K562 (cell line): ENCODE data around the gene LRRC39. TPM values are rescaled to one million over a fixed set of nuclear protein-coding genes. Genes with fewer than 3 reads are reported as not detected.

Experiments used
- AFF1 ChIP-seq, 2 experiments: fragments of 450-650 bp; IDR thresholded peaks; 2 replicates each; pipeline ENCODE4 v1.6.1; 2018; ENCODE audit warnings: mild to moderate bottlenecking in 2 of 2, low read depth in 1 of 2; ENCODE audit not compliant: partially characterized antibody in 2 of 2
- CCNT2 ChIP-seq: IDR thresholded peaks from 2 replicates; pipeline ENCODE4 v1.6.1; 2011; ENCODE audit warnings: borderline replicate concordance, low read depth, mild to moderate bottlenecking, moderate library complexity, mixed read lengths, low read length; ENCODE audit not compliant: insufficient read length; ENCODE audit errors: extremely low read depth
- CEBPB ChIP-seq: fragments of 450-650 bp; IDR thresholded peaks from 2 replicates; pipeline ENCODE4 v1.6.1; 2016; ENCODE audit warnings: missing genetic modification characterization, missing compliant biosample characterization
- EWSR1 ChIP-seq: fragments of 450-650 bp; IDR thresholded peaks from 2 replicates; pipeline ENCODE4 v1.6.1; 2018; ENCODE audit warnings: borderline replicate concordance, mild to moderate bottlenecking, low read depth, moderate library complexity; ENCODE audit not compliant: partially characterized antibody
- FIP1L1 ChIP-seq: fragments of 200-400 bp; formaldehyde crosslinking; IDR thresholded peaks from 2 replicates; pipeline ENCODE4 v1.6.1; 2018; ENCODE audit warnings: mild to moderate bottlenecking, low read depth, low read length; ENCODE audit not compliant: poor library complexity, severe bottlenecking
- GATAD2A ChIP-seq: fragments of 450-650 bp; IDR thresholded peaks from 2 replicates; pipeline ENCODE4 v1.6.1; 2017
- HNRNPLL ChIP-seq: fragments of 200-400 bp; formaldehyde crosslinking; IDR thresholded peaks from 2 replicates; pipeline ENCODE4 v1.6.1; 2017; ENCODE audit warnings: low read length, low read depth, mild to moderate bottlenecking; ENCODE audit not compliant: poor library complexity, severe bottlenecking
- ILK ChIP-seq: fragments of 450-650 bp; IDR thresholded peaks from 2 replicates; pipeline ENCODE4 v1.6.1; 2016; ENCODE audit warnings: missing genetic modification characterization, low read depth, mild to moderate bottlenecking, missing compliant biosample characterization, moderate library complexity, borderline replicate concordance
- IRF1 ChIP-seq: sonication (generic); formaldehyde crosslinking; IDR thresholded peaks from 2 replicates; pipeline ENCODE4 v1.8.0; 2022; ENCODE audit warnings: missing genetic modification reagents, mild to moderate bottlenecking, borderline replicate concordance
- NR0B1 ChIP-seq: fragments of 450-650 bp; IDR thresholded peaks from one replicate; pipeline ENCODE4 v1.6.1; 2018; ENCODE audit warnings: mild to moderate bottlenecking, moderate library complexity; ENCODE audit not compliant: partially characterized antibody
- PHB2 ChIP-seq: fragments of 450-650 bp; IDR thresholded peaks from 2 replicates; pipeline ENCODE4 v1.6.1; 2017; ENCODE audit warnings: low read depth
- SFPQ ChIP-seq: fragments of 200-400 bp; formaldehyde crosslinking; IDR thresholded peaks from 2 replicates; pipeline ENCODE4 v1.6.1; 2017; ENCODE audit warnings: mild to moderate bottlenecking, low read depth, low read length, moderate library complexity
- SMARCC2 ChIP-seq: fragments of 450-650 bp; IDR thresholded peaks from 2 replicates; pipeline ENCODE4 v1.6.1; 2017; ENCODE audit warnings: antibody characterized with exemption, moderate library complexity, mild to moderate bottlenecking, low read depth
- ZBTB2 ChIP-seq: fragments of 450-650 bp; IDR thresholded peaks from 2 replicates; pipeline ENCODE4 v1.6.1; 2016; ENCODE audit warnings: antibody characterized with exemption
- ZFP1 ChIP-seq: fragments of 450-650 bp; formaldehyde crosslinking; IDR thresholded peaks from 2 replicates; pipeline ENCODE4 v1.4.0; 2020; ENCODE audit warnings: mild to moderate bottlenecking, mixed read lengths
- polyA plus RNA-seq, 8 experiments: library from polyadenylated mRNA; depleted of rRNA in 4 of 8; stranded (reverse) in 5 of 8; unstranded in 3 of 8; fragments of >200 nt; fragmentation: Nextera tagmentation in 2 of 8; fragmentation: Illumina TruSeq in 1 of 8; extraction: Ambion mirVana in 2 of 8; extraction: Trizol in 1 of 8; gene quantifications; 2 replicates each; pipeline versions ENCODE4 v1.2.1 to v1.2.3, GENCODE V29; 2011 to 2014; ENCODE audit warnings: inconsistent platforms in 1 of 8, missing spikeins in 1 of 8
- total RNA-seq, 7 experiments: library from RNA; depleted of rRNA in 6 of 7; stranded (reverse); fragments of >200 nt in 6 of 7; fragmentation: Illumina TruSeq in 2 of 7; extraction: Trizol in 2 of 7; gene quantifications; 2 replicates each; pipeline versions ENCODE4 v1.2.1 to v1.2.3, GENCODE V29; 2011 to 2021; ENCODE audit warnings: low replicate concordance in 1 of 7

LRRC39 gene
- total and polyA plus RNA-seq, 9 of the 15 experiments (the other 6 are each of a cell fraction or from before 2014, with no cell fraction given): 1.00 to 3.1 (median 1.3) TPM

GRCh38 chr1:100132566-100133477 lies 45.2 kb downstream of the LRRC39 start, which contains the start of the genes SASS6 and TRMT13 (continued):
- TF ChIP-seq IRF1 (no peak), CEBPB (no peak), NR0B1 (no peak), PHB2 (no peak), HNRNPLL (peak; percentile 74), SFPQ (no peak), FIP1L1 (no peak), GATAD2A (0 out of 2 replicates have a peak, but pooled peaks have one; percentile 25), EWSR1 (no peak), ZBTB2 (0 out of 2 replicates have a peak, but pooled peaks have one; percentile 36), ZFP1 (CRISPR knock-in tag) (no peak), CCNT2 (no peak), SMARCC2 (no peak), ILK (tag) (no peak), AFF1 (IDR thresholded peaks at IDR 0.05; ENCODE audit: low read depth in 1 of 2, partially characterized antibody in 2 of 2) (peak; percentile 31 to 87)
